Measurements from ENCODE around the gene FCRLA. TPM values are rescaled to one million over a fixed set of nuclear protein-coding genes. Genes with fewer than 3 reads are reported as not detected.

FCRLA gene
- total RNA-seq, 1 experiment from 2014 or later, result 0.15 TPM

GRCh38 chr1:161730050-161730564 lies 23.1 kb downstream of the FCRLA start:
- DNase-seq (ENCODE audit: low read depth, low spot score) (no peak), ATAC-seq (no peak)
- H3K36me3 ChIP-seq (ENCODE audit: control insufficient read depth, insufficient read depth, low read length), result no peaks in the 10 kb centered on the region; the same call in 1 of the 2 replicates
- no peaks in the 10 kb centered on the region for H3K27me3 ChIP-seq (ENCODE audit: control insufficient read depth, insufficient read depth, low read length)
- in situ Hi-C loops (cut with HindIII; ENCODE audit: low pct_unique_long_range_greater_than_20kb, low sequenced_read_pairs), result loop anchor here (25.0 kb wide), 1 partner anchor 193 kb away; the partner anchor contains the start of gene FCGR3A
- no peak overlapping the region for H3K4me3 ChIP-seq (ENCODE audit: low read depth in 2 of 2, low read length in 2 of 2)
- H3K27ac ChIP-seq (ENCODE audit: low read length), result no peak overlapping the region
- CTCF ChIA-PET, result interaction anchor here (0.6 kb wide), 1 partner anchor 8 kb away, joined by 5 read pairs; no protein-coding TSS in a partner anchor
- intact Hi-C loops (cut with micrococcal nuclease; ENCODE audit: unreplicated experiment), result loop anchor here (10.0 kb wide), 1 partner anchor 165 kb away; no protein-coding TSS in a partner anchor
- POLR2A ChIA-PET, result interaction anchor here (0.6 kb wide), 1 partner anchor 231 kb away, joined by 3 read pairs; no protein-coding TSS in a partner anchor
- H3K4me1 ChIP-seq (ENCODE audit: control insufficient read depth, insufficient read depth, low read length), result peaks cover 6% of the 10 kb centered on the region; the same call in 1 of the 2 replicates
- BruUV-seq (replicated peaks), result no TSS peak
- TF ChIP-seq POLR2AphosphoS5 (IDR thresholded peaks at IDR 0.05; ENCODE audit: low read depth, low read length), result no peak
- TF ChIP-seq SIN3A (IDR thresholded peaks at IDR 0.05; ENCODE audit: borderline replicate concordance, insufficient read depth, low read depth, low read length), result no peak
- TF ChIP-seq TCF7L2 (IDR thresholded peaks at IDR 0.05; ENCODE audit: low read depth, low read length), result no peak
- TF ChIP-seq CTCF (IDR thresholded peaks at IDR 0.05), result no peak
- TF ChIP-seq REST (IDR thresholded peaks at IDR 0.05; ENCODE audit: insufficient read depth in 1 of 2, low read depth in 2 of 2, low read length in 1 of 2), result no peak
- H3K9me3 ChIP-seq (ENCODE audit: control insufficient read depth, insufficient read depth, low read depth, low read length), result no peaks in the 10 kb centered on the region

- no peak for DNase-seq (ENCODE audit: low read depth, low spot score)
- no peak for TF ChIP-seq POLR2AphosphoS5 (IDR thresholded peaks at IDR 0.05; ENCODE audit: low read depth, low read length)
- no peak for TF ChIP-seq CTCF (IDR thresholded peaks at IDR 0.05)
- TF ChIP-seq REST (IDR thresholded peaks at IDR 0.05; ENCODE audit: insufficient read depth in 1 of 2, low read depth in 2 of 2, low read length in 1 of 2), result no peak
- no peak for TF ChIP-seq SIN3A (IDR thresholded peaks at IDR 0.05; ENCODE audit: borderline replicate concordance, insufficient read depth, low read depth, low read length)
- no peak for TF ChIP-seq TCF7L2 (IDR thresholded peaks at IDR 0.05; ENCODE audit: low read depth, low read length)
- intact Hi-C loops (cut with micrococcal nuclease; ENCODE audit: unreplicated experiment), result loop anchor here (10.0 kb wide), 1 partner anchor 166 kb away; no protein-coding TSS in a partner anchor
- Histone ChIP-seq H3K4me1 (ENCODE audit: control insufficient read depth, insufficient read depth, low read length) (peaks cover 6% of the 10 kb centered on the region; the same call in 1 of the 2 replicates), H3K4me3 (ENCODE audit: low read depth in 2 of 2, low read length in 2 of 2) (no peak overlapping the region), H3K36me3 (ENCODE audit: control insufficient read depth, insufficient read depth, low read length) (no peaks in the 10 kb centered on the region; the same call in 1 of the 2 replicates), H3K9me3 (ENCODE audit: control insufficient read depth, insufficient read depth, low read depth, low read length) (no peaks in the 10 kb centered on the region), H3K27me3 (ENCODE audit: control insufficient read depth, insufficient read depth, low read length) (no peaks in the 10 kb centered on the region), H3K27ac (ENCODE audit: low read length) (no peak overlapping the region)
- ATAC-seq, result no peak
- BruUV-seq (replicated peaks), result no TSS peak
- in situ Hi-C loops (cut with HindIII; ENCODE audit: low pct_unique_long_range_greater_than_20kb, low sequenced_read_pairs), result loop anchor here (25.0 kb wide), 1 partner anchor 194 kb away; the partner anchor contains the start of gene FCGR3A
- ChIA-PET POLR2A (no interaction called here), CTCF (no interaction called here)
Observed at GRCh38 chr1:161731241-161731640, 24.2 kb downstream of the FCRLA start.

Measured in Panc1 (cell line).